Trophoblast cell (in vitro differentiated cells and primary cell): ENCODE results near the gene BHLHE40.

Experiments used
- DNase-seq, 2 donors: peaks; one replicate each; pipeline ENCODE4 v3.0.0-alpha.2; 2016
- H2AFZ ChIP-seq: 2 replicates; pipeline ENCODE4 v1.6.1; 2013; ENCODE audit warnings: low read length, moderate library complexity, mild to moderate bottlenecking; ENCODE audit not compliant: insufficient read depth, poor library complexity
- H2AK5ac ChIP-seq: 2 replicates; pipeline ENCODE4 v1.6.1; 2013; ENCODE audit warnings: mild to moderate bottlenecking, low read length
- H2BK120ac ChIP-seq: 2 replicates; pipeline ENCODE4 v1.6.1; 2013; ENCODE audit warnings: low read length, mild to moderate bottlenecking, moderate library complexity; ENCODE audit not compliant: insufficient read depth, poor library complexity
- H2BK12ac ChIP-seq: 2 replicates; pipeline ENCODE4 v1.6.1; 2013; ENCODE audit warnings: mild to moderate bottlenecking, low read length, moderate library complexity
- H2BK5ac ChIP-seq: 2 replicates; pipeline ENCODE4 v1.6.1; 2013; ENCODE audit warnings: low read length, low read depth, moderate library complexity, mild to moderate bottlenecking; ENCODE audit not compliant: poor library complexity
- H3K14ac ChIP-seq: 2 replicates; pipeline ENCODE4 v1.6.1; 2013; ENCODE audit warnings: mild to moderate bottlenecking, low read length
- H3K18ac ChIP-seq: 2 replicates; pipeline ENCODE4 v1.6.1; 2013; ENCODE audit warnings: mild to moderate bottlenecking, low read length
- H3K23ac ChIP-seq: 2 replicates; pipeline ENCODE4 v1.6.1; 2013; ENCODE audit warnings: low read length
- H3K27ac ChIP-seq: 2 replicates; pipeline ENCODE4 v1.5.1; 2013; ENCODE audit warnings: low read depth, mild to moderate bottlenecking, inconsistent platforms, low read length, moderate library complexity
- H3K27me3 ChIP-seq: 2 replicates; pipeline ENCODE4 v1.6.1; 2013; ENCODE audit warnings: inconsistent platforms, mild to moderate bottlenecking, low read length, moderate library complexity; ENCODE audit not compliant: insufficient read depth
- H3K36me3 ChIP-seq, 2 experiments: 1 replicate in 1 of 2; 2 replicates in 1 of 2; pipeline ENCODE4 v1.6.1; 2013; ENCODE audit warnings: low read length in 2 of 2, mild to moderate bottlenecking in 2 of 2, moderate library complexity in 1 of 2; ENCODE audit not compliant: insufficient read depth in 2 of 2, control insufficient read depth in 1 of 2
- H3K4ac ChIP-seq: 2 replicates; pipeline ENCODE4 v1.6.1; 2013; ENCODE audit warnings: low read depth, mild to moderate bottlenecking, low read length, moderate library complexity
- H3K4me1 ChIP-seq, 2 experiments: 1 replicate in 1 of 2; 2 replicates in 1 of 2; pipeline ENCODE4 v1.6.1; 2013; ENCODE audit warnings: low read length in 2 of 2, mild to moderate bottlenecking in 2 of 2, moderate library complexity in 1 of 2; ENCODE audit not compliant: insufficient read depth in 2 of 2, control insufficient read depth in 1 of 2
- H3K4me2 ChIP-seq: 2 replicates; pipeline ENCODE4 v1.6.1; 2013; ENCODE audit warnings: inconsistent platforms, mild to moderate bottlenecking, low read length, moderate library complexity
- H3K4me3 ChIP-seq: 2 replicates; pipeline ENCODE4 v1.5.1; 2013; ENCODE audit warnings: mild to moderate bottlenecking, low read depth, low read length, inconsistent platforms
- H3K79me1 ChIP-seq: one replicate; pipeline ENCODE4 v1.6.1; 2013; ENCODE audit warnings: low read length
- H3K79me2 ChIP-seq: 2 replicates; pipeline ENCODE4 v1.6.1; 2013; ENCODE audit warnings: low read length, mild to moderate bottlenecking; ENCODE audit not compliant: control insufficient read depth, insufficient read depth, poor library complexity
- H3K9ac ChIP-seq: 2 replicates; pipeline ENCODE4 v1.6.1; 2013; ENCODE audit warnings: mild to moderate bottlenecking, low read length
- H3K9me3 ChIP-seq: 2 replicates; pipeline ENCODE4 v1.6.1; 2013; ENCODE audit warnings: low read depth, mild to moderate bottlenecking, control low read depth, inconsistent platforms, low read length; ENCODE audit not compliant: insufficient read depth
- H4K12ac ChIP-seq: 2 replicates; pipeline ENCODE4 v1.6.1; 2013; ENCODE audit warnings: low read depth, mild to moderate bottlenecking, low read length, moderate library complexity
- H4K8ac ChIP-seq: 2 replicates; pipeline ENCODE4 v1.6.1; 2013; ENCODE audit warnings: low read depth, mild to moderate bottlenecking, low read length, moderate library complexity
- H4K91ac ChIP-seq: one replicate; pipeline ENCODE4 v1.6.1; 2013; ENCODE audit warnings: low read depth, mild to moderate bottlenecking, low read length, moderate library complexity
- WGBS: extraction: QIAGEN DNeasy Blood & Tissue Kit; methylation state at CpG from one replicate; pipeline ENCODE4 v1.1.7; 2013; ENCODE audit warnings: missing lambda C conversion rate; ENCODE audit not compliant: insufficient read length, insufficient coverage; ENCODE audit errors: extremely low coverage; 5-methylcytosine and 5-hydroxymethylcytosine counted together

Gene BHLHE40

GRCh38 chr3:5022966-5023776 is 43.9 kb downstream of the BHLHE40 start:
- H3K36me3 ChIP-seq = no peaks in the 10 kb centered on the region
- H3K4me1 ChIP-seq = peaks cover 20 to 34% of the 10 kb centered on the region in 2 experiments
- H2BK12ac ChIP-seq = peak overlapping the region; percentile 77
- no peaks in the 10 kb centered on the region for H3K9me3 ChIP-seq
- H3K4ac ChIP-seq = peak overlapping the region; percentile 51
- H3K27ac ChIP-seq = peak overlapping the region; percentile 100
- no peak overlapping the region for H2AFZ ChIP-seq
- H3K9ac ChIP-seq = no peak overlapping the region
- H4K91ac ChIP-seq = peak overlapping the region; percentile 92
- no peak overlapping the region for H4K8ac ChIP-seq
- H3K23ac ChIP-seq = no peak overlapping the region
- no peak overlapping the region for H3K18ac ChIP-seq
- DNase-seq = peak; percentile 99
- peaks cover 63% of the 10 kb centered on the region for H3K79me1 ChIP-seq
- H3K4me2 ChIP-seq = no peak overlapping the region
- H2BK120ac ChIP-seq = peak overlapping the region; percentile 89
- H3K27me3 ChIP-seq = no peaks in the 10 kb centered on the region
- H3K14ac ChIP-seq = peak overlapping the region; percentile 83
- H3K79me2 ChIP-seq = peaks cover 7% of the 10 kb centered on the region
- no peak overlapping the region for H4K12ac ChIP-seq
- H2BK5ac ChIP-seq = peak overlapping the region; percentile 91
- no peak overlapping the region for H2AK5ac ChIP-seq
- no peak overlapping the region for H3K4me3 ChIP-seq
- no CpG with 5 or more reads among the region's 15 CpGs for WGBS

GRCh38 chr3:5023777-5024346 is 44.6 kb downstream of the BHLHE40 start:
- Histone ChIP-seq H2AK5ac (peak overlapping the region; percentile 87), H3K79me2 (peaks cover 5% of the 10 kb centered on the region), H3K4me1 (peaks cover 17 to 34% of the 10 kb centered on the region in 2 experiments), H3K27ac (peak overlapping the region; percentile 100), H2AFZ (no peak overlapping the region), H3K27me3 (no peaks in the 10 kb centered on the region), H2BK12ac (peak overlapping the region; percentile 97), H3K4me2 (no peak overlapping the region), H4K91ac (peak overlapping the region; percentile 99), H3K9ac (no peak overlapping the region), H2BK120ac (peak overlapping the region; percentile 99), H3K79me1 (peaks cover 60% of the 10 kb centered on the region), H3K23ac (no peak overlapping the region), H4K12ac (peak overlapping the region; percentile 66), H3K4ac (peak overlapping the region; percentile 84), H4K8ac (peak overlapping the region; percentile 91), H3K36me3 (no peaks in the 10 kb centered on the region), H3K9me3 (no peaks in the 10 kb centered on the region), H3K18ac (peak overlapping the region; percentile 91), H3K4me3 (no peak overlapping the region), H3K14ac (peak overlapping the region; percentile 96), H2BK5ac (peak overlapping the region; percentile 99)
- no peak for DNase-seq
- no CpG with 5 or more reads among the region's 9 CpGs for WGBS

GRCh38 chr3:5026046-5026362 is 46.8 kb downstream of the BHLHE40 start:
- peaks cover 5% of the 10 kb centered on the region for H3K79me2 ChIP-seq
- H3K4me3 ChIP-seq = no peak overlapping the region

GRCh38 chr3:5029715-5030114 is 50.5 kb downstream of the BHLHE40 start:
- H3K18ac ChIP-seq = no peak overlapping the region
- H3K9ac ChIP-seq = no peak overlapping the region
- no peak overlapping the region for H3K14ac ChIP-seq
- peaks cover 2% of the 10 kb centered on the region for H3K79me2 ChIP-seq
- H4K12ac ChIP-seq = no peak overlapping the region
- WGBS = no CpG with 5 or more reads among the region's 1 CpG
- no peak overlapping the region for H3K23ac ChIP-seq
- no peaks in the 10 kb centered on the region for H3K36me3 ChIP-seq
- H4K91ac ChIP-seq = no peak overlapping the region
- H3K27me3 ChIP-seq = no peaks in the 10 kb centered on the region
- H3K79me1 ChIP-seq = peaks cover 31% of the 10 kb centered on the region
- H2BK12ac ChIP-seq = no peak overlapping the region
- no peak overlapping the region for H3K4me3 ChIP-seq
- no peaks in the 10 kb centered on the region for H3K9me3 ChIP-seq
- no peak overlapping the region for H2BK5ac ChIP-seq
- no peak overlapping the region for H2AK5ac ChIP-seq
- H2AFZ ChIP-seq = no peak overlapping the region
- H3K4ac ChIP-seq = no peak overlapping the region
- no peak overlapping the region for H2BK120ac ChIP-seq
- no peak overlapping the region for H4K8ac ChIP-seq
- no peak overlapping the region for H3K27ac ChIP-seq
- DNase-seq = no peak
- H3K4me1 ChIP-seq = peaks cover 7 to 20% of the 10 kb centered on the region in 2 experiments
- H3K4me2 ChIP-seq = no peak overlapping the region

More at GRCh38 chr3:5026046-5026362, 46.8 kb downstream of the BHLHE40 start:
- H4K12ac ChIP-seq = peak overlapping the region; percentile 39
- peak; percentile 79 to 81 for DNase-seq
- H3K27ac ChIP-seq = peak overlapping the region; percentile 99
- WGBS = no CpG with 5 or more reads among the region's 5 CpGs
- H3K27me3 ChIP-seq = no peaks in the 10 kb centered on the region
- H4K8ac ChIP-seq = peak overlapping the region; percentile 82
- peak overlapping the region; percentile 81 for H3K4ac ChIP-seq
- H3K4me2 ChIP-seq = peak overlapping the region; percentile 16
- no peak overlapping the region for H3K9ac ChIP-seq
- peak overlapping the region; percentile 94 for H2AK5ac ChIP-seq
- H3K18ac ChIP-seq = peak overlapping the region; percentile 95
- H2BK12ac ChIP-seq = peak overlapping the region; percentile 99
- H3K36me3 ChIP-seq = no peaks in the 10 kb centered on the region
- H2BK5ac ChIP-seq = peak overlapping the region; percentile 97
- peaks cover 14 to 31% of the 10 kb centered on the region in 2 experiments for H3K4me1 ChIP-seq
- no peak overlapping the region for H3K23ac ChIP-seq
- no peak overlapping the region for H2AFZ ChIP-seq
- peaks cover 46% of the 10 kb centered on the region for H3K79me1 ChIP-seq
- H3K9me3 ChIP-seq = no peaks in the 10 kb centered on the region
- H3K14ac ChIP-seq = peak overlapping the region; percentile 75
- H4K91ac ChIP-seq = peak overlapping the region; percentile 96
- peak overlapping the region; percentile 98 for H2BK120ac ChIP-seq
